ENCODE data around the gene IPO7. TPM values are rescaled to one million over a fixed set of nuclear protein-coding genes. Genes with fewer than 3 reads are reported as not detected.
A peak's percentile ranks its signal among the peaks of the same experiment; 100 is the strongest.

IPO7 gene
- total RNA-seq, 4 donors from 2014 or later: 167 to 286 (median 179) TPM

- DNase-seq (no peak), ATAC-seq (no peak)
- H3K36me3 ChIP-seq: peaks cover 3 to 59% of the 10 kb centered on the region in 2 donors
- in situ Hi-C loops (cut with MboI; ENCODE audit: low sequenced_read_pairs in 4 of 4) (no loop called here), intact Hi-C loops (cut with DNase I; ENCODE audit: low total_unique reads) (no loop called here)
- H3K27me3 ChIP-seq: no peaks in the 10 kb centered on the region
- TF ChIP-seq POLR2A (IDR thresholded peaks at IDR 0.05): no peak
- no peak for TF ChIP-seq CTCF (IDR thresholded peaks at IDR 0.05 in 4 of 5, conservative IDR thresholded peaks at IDR 0.05 in 1 of 5)
- H3K4me1 ChIP-seq: no peaks in the 10 kb centered on the region
- H3K27ac ChIP-seq: no peak overlapping the region
- H3K9me3 ChIP-seq: no peaks in the 10 kb centered on the region
- no peak overlapping the region for H3K4me3 ChIP-seq
Observed at GRCh38 chr11:9473408-9473807, 89.0 kb downstream of the IPO7 start.

- no peaks in the 10 kb centered on the region for H3K9me3 ChIP-seq
- in situ Hi-C loops (cut with MboI; ENCODE audit: low sequenced_read_pairs in 4 of 4) (loop anchor here in 2 of 4 donors (25.0 kb wide), 1 partner anchor 468 kb away; the partner anchor contains the start of gene NRIP3 (in 2 of the 2)), intact Hi-C loops (cut with DNase I; ENCODE audit: low total_unique reads) (no loop called here)
- H3K4me1 ChIP-seq: no peaks in the 10 kb centered on the region
- no peaks in the 10 kb centered on the region for H3K27me3 ChIP-seq
- ATAC-seq (no peak), DNase-seq (no peak)
- H3K36me3 ChIP-seq: peaks cover 4 to 61% of the 10 kb centered on the region in 2 donors
- TF ChIP-seq CTCF (IDR thresholded peaks at IDR 0.05 in 4 of 5, conservative IDR thresholded peaks at IDR 0.05 in 1 of 5) (no peak), POLR2A (IDR thresholded peaks at IDR 0.05) (no peak)
- no peak overlapping the region for H3K27ac ChIP-seq
- no peak overlapping the region for H3K4me3 ChIP-seq
Observed at GRCh38 chr11:9479899-9480298, 95.4 kb downstream of the IPO7 start.

- ATAC-seq (no peak), DNase-seq (no peak)
- Histone ChIP-seq H3K27me3 (no peaks in the 10 kb centered on the region), H3K4me3 (no peak overlapping the region), H3K4me1 (peaks cover 11 to 23% of the 10 kb centered on the region in 2 donors), H3K36me3 (peaks cover 0 to 38% of the 10 kb centered on the region in 2 donors), H3K27ac (peak overlapping the region in 3 of 4 donors; percentile 37 to 46 (median 38)), H3K9me3 (no peaks in the 10 kb centered on the region)
- in situ Hi-C loops (cut with MboI; ENCODE audit: low sequenced_read_pairs in 4 of 4) (loop anchor here in 2 of 4 donors (25.0 kb wide), 1 partner anchor 477 kb away; the partner anchor contains the start of gene NRIP3 (in 2 of the 2)), intact Hi-C loops (cut with DNase I; ENCODE audit: low total_unique reads) (no loop called here)
- TF ChIP-seq POLR2A (IDR thresholded peaks at IDR 0.05) (no peak), CTCF (IDR thresholded peaks at IDR 0.05 in 4 of 5, conservative IDR thresholded peaks at IDR 0.05 in 1 of 5) (no peak)
Observed at GRCh38 chr11:9489080-9489765, 104.8 kb downstream of the IPO7 start.

- Histone ChIP-seq H3K27ac (peak overlapping the region in 2 of 4 donors; percentile 35 to 37), H3K4me3 (no peak overlapping the region), H3K36me3 (peaks cover 0 to 38% of the 10 kb centered on the region in 2 donors), H3K9me3 (no peaks in the 10 kb centered on the region), H3K27me3 (no peaks in the 10 kb centered on the region), H3K4me1 (peaks cover 11 to 23% of the 10 kb centered on the region in 2 donors)
- DNase-seq (no peak), ATAC-seq (peak; percentile 60 to 69)
- in situ Hi-C loops (cut with MboI; ENCODE audit: low sequenced_read_pairs in 4 of 4): loop anchor here in 2 of 4 donors (25.0 kb wide), 1 partner anchor 478 kb away; the partner anchor contains the start of gene NRIP3 (in 2 of the 2)
- TF ChIP-seq CTCF (IDR thresholded peaks at IDR 0.05 in 4 of 5, conservative IDR thresholded peaks at IDR 0.05 in 1 of 5): no peak
- TF ChIP-seq POLR2A (IDR thresholded peaks at IDR 0.05): no peak
- intact Hi-C loops (cut with DNase I; ENCODE audit: low total_unique reads): no loop called here
Observed at GRCh38 chr11:9490376-9490775, 105.9 kb downstream of the IPO7 start.

All from gastrocnemius medialis (tissue), 4 donors.